AG04450 (cell line): ENCODE data around the gene MED13L. TPM values are rescaled to one million over a fixed set of nuclear protein-coding genes. Genes with fewer than 3 reads are reported as not detected.

Experiments used
- CTCF ChIA-PET: fragments of 300-600, 350-600 bp; formaldehyde crosslinking; extraction: SDS; loops from one replicate; lab custom pipeline; 2022; ENCODE audit warnings: antibody characterized with exemption, inconsistent platforms; lab: Charles Lee
- POLR2A ChIA-PET: fragments of 350-600 bp; formaldehyde crosslinking; extraction: SDS; loops from one replicate; lab custom pipeline; 2021; ENCODE audit warnings: antibody characterized with exemption, inconsistent platforms; lab: Yijun Ruan, JAX
- DNase-seq: peaks from one replicate; pipeline ENCODE4 v3.0.0-alpha.2; 2011; ENCODE audit warnings: low read depth, low spot score
- H3K27ac ChIP-seq: one replicate; pipeline ENCODE4 v1.5.1; 2012; ENCODE audit warnings: low read depth, low read length, control low read depth
- H3K27me3 ChIP-seq: one replicate; pipeline ENCODE4 v1.6.0; 2012; ENCODE audit warnings: low read length; ENCODE audit not compliant: control insufficient read depth, insufficient read depth
- H3K4me3 ChIP-seq: 2 replicates; pipeline ENCODE4 v1.5.1; 2011; ENCODE audit warnings: mild to moderate bottlenecking, low read depth, low read length, control low read depth
- H3K9me3 ChIP-seq: 2 replicates; pipeline ENCODE4 v1.5.1; 2012; ENCODE audit warnings: low read length; ENCODE audit not compliant: control insufficient read depth, insufficient read depth
- polyA plus RNA-seq: library from polyadenylated mRNA; depleted of rRNA; stranded (reverse); fragments of >200 nt; gene quantifications from 2 replicates; pipeline ENCODE4 v1.2.3, GENCODE V29; 2011
- TF ChIP-seq, protein P1 (sequence below): IDR thresholded peaks from 2 replicates; pipeline ENCODE4 v1.5.1; 2011; ENCODE audit warnings: low read depth, low read length, control low read depth, inconsistent platforms

The MED13L gene
- polyA plus RNA-seq, 1 experiment, result 56.2 TPM

DNA sequence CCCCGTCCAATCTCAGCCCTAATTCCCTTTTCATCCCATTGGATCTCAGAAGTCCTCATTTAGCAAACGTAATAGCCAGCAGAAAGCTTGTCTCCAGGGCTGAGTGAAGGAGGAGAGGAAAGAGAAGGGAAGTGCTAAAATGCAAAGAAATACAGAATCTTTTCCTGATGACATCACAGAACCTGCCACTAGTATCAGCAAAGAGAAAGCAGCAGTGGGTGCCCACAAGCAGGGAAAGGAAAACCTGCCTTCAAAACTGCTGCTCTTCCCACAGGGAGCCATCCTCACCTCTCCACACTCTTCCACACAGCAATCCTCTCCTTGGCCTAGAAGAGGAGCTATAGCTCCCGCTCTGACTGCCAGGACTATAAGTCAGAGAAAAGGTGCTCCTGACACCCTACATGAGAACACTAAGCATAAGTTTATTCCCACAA, 11.3 kb downstream of the MED13L start:
- TF ChIP-seq, protein P1, sequence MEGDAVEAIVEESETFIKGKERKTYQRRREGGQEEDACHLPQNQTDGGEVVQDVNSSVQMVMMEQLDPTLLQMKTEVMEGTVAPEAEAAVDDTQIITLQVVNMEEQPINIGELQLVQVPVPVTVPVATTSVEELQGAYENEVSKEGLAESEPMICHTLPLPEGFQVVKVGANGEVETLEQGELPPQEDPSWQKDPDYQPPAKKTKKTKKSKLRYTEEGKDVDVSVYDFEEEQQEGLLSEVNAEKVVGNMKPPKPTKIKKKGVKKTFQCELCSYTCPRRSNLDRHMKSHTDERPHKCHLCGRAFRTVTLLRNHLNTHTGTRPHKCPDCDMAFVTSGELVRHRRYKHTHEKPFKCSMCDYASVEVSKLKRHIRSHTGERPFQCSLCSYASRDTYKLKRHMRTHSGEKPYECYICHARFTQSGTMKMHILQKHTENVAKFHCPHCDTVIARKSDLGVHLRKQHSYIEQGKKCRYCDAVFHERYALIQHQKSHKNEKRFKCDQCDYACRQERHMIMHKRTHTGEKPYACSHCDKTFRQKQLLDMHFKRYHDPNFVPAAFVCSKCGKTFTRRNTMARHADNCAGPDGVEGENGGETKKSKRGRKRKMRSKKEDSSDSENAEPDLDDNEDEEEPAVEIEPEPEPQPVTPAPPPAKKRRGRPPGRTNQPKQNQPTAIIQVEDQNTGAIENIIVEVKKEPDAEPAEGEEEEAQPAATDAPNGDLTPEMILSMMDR, result 0 out of 2 replicates have a peak, but pooled peaks have one; percentile 14
- H3K27ac ChIP-seq, result no peak overlapping the region
- no peaks in the 10 kb centered on the region for H3K27me3 ChIP-seq
- H3K4me3 ChIP-seq, result no peak overlapping the region
- POLR2A ChIA-PET, result interaction anchor here (0.6 kb wide), 1 partner anchor 172 kb away, joined by 6 read pairs; no protein-coding TSS in a partner anchor
- H3K9me3 ChIP-seq, result no peaks in the 10 kb centered on the region; the same call in 1 of the 2 replicates
- DNase-seq, result no peak
- CTCF ChIA-PET, result no interaction called here

DNA sequence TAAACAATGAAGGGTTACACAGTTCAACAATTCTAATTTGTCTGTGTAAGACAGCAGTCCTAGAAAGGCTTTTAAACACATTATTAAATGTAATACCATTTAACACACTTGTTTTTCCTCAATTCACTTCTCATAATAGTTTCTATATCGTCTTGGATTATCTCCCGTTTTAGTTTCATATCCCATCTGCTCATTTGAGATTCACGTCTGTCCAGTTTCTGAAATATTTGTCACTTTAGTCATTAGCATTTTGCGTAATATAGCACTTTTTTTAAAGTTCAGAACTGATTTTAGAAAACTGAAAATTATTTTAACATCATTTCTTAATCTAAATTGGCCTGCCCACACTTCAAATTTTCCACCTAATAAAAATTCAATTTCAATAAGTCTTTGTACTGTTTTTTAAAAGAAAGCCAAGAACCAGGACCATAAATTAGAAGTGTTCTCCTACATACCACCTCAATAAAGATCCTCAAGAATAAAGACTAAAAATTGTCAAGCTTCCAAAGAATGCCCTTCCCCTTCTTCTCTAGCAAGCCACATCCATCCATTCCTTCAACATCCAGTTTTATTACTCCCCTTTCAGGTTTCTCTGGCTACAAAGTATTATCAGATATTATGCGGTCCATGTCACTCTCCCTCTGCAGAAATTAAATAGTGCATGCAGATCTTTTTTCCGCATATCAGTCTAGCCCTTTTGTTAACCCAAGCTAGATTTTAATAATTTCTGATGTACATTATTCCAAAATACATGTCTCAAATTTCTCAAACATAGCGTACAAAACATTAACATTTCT, 11.9 kb downstream of the MED13L start:
- ChIA-PET CTCF (no interaction called here), POLR2A (interaction anchor here (0.6 kb wide), 1 partner anchor 173 kb away, joined by 6 read pairs; no protein-coding TSS in a partner anchor)
- TF ChIP-seq, protein P1, result no peak
- Histone ChIP-seq H3K4me3 (no peak overlapping the region), H3K27me3 (no peaks in the 10 kb centered on the region), H3K27ac (no peak overlapping the region), H3K9me3 (no peaks in the 10 kb centered on the region)
- no peak for DNase-seq

DNA sequence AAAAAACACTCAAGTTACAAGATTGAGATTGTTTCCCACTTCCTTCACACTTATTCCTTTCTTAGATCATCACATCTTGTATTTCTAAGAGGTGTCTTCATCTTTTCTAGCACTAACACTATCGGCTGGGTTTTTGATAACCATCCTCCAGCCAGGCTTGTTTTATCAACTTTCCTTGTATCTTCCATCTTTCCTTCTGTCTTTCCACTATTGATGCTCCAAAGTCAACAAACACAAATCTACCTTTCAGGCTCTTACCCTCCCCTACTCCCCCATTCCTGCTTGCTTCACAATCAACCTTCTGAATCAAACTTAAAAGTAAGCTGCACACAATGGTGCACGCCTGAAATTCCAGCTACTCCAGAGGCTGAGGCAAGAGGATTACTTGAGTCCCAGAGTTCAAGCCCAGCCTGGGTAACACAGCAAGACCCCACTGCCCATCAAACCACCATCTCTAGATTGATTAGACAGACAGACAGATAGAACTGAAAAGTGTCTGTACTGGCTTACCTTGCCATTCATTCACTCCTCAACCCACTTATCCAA, 12.9 kb downstream of the MED13L start:
- TF ChIP-seq, protein P1, result no peak
- Histone ChIP-seq H3K27ac (no peak overlapping the region), H3K27me3 (no peaks in the 10 kb centered on the region), H3K9me3 (no peaks in the 10 kb centered on the region), H3K4me3 (no peak overlapping the region)
- ChIA-PET POLR2A (no interaction called here), CTCF (no interaction called here)
- DNase-seq, result no peak

DNA sequence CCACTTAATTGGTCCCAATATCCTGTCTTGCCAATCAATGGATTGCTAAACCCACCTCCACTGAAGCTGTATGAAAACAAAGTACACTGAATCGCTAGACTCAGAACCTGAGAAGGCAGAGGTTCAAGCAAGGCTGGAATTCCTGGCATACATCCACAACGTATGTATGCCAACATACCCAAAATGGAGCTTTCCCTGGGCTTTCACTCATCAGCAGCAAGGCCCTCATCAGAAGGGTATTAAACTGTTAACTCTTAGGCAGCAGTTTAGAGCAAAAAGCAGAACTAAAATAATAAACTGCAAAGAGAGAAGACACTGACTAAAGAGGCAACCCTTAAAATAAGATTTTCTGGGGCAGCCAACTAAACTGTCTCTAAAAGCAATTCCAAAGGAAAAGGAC, 13.6 kb downstream of the MED13L start:
- POLR2A ChIA-PET, result no interaction called here
- CTCF ChIA-PET, result no interaction called here
- DNase-seq, result no peak
- TF ChIP-seq, protein P1, result no peak
- Histone ChIP-seq H3K4me3 (no peak overlapping the region), H3K9me3 (no peaks in the 10 kb centered on the region), H3K27me3 (no peaks in the 10 kb centered on the region), H3K27ac (no peak overlapping the region)

DNA sequence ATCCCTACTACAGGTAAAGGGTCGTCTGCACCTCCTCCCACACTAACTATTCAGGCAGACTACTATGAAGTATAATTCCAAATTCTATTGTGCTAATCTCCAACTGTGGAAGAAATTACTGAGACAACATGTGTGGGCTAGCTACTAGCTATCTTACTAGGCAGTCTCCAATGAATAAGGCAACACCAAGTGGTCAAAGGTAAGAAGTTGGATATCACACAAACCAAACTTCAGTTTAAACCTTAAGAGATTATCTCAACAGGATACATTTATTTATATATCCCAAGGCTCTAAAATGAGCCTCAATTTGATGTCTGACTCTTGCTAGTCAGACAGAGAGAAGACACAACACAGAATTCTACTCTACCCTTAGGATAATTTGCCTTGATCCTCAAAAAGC, 14.1 kb downstream of the MED13L start:
- CTCF ChIA-PET, result interaction anchor here (0.6 kb wide), 1 partner anchor 362 kb away, joined by 6 read pairs; no protein-coding TSS in a partner anchor
- Histone ChIP-seq H3K9me3 (no peaks in the 10 kb centered on the region), H3K27me3 (no peaks in the 10 kb centered on the region), H3K4me3 (no peak overlapping the region), H3K27ac (no peak overlapping the region)
- DNase-seq, result no peak
- POLR2A ChIA-PET, result no interaction called here
- TF ChIP-seq, protein P1, result no peak
